NCI-H146 treated with DMSO at 0.1 percent for 48 hours (cell line): ENCODE results near the gene FCGBP.

Experiments used
- DNase-seq: peaks from one replicate; lab custom pipeline; 2025; ENCODE audit not compliant: unreplicated experiment; lab: John Stamatoyannopoulos, UW

FCGBP gene

DNA sequence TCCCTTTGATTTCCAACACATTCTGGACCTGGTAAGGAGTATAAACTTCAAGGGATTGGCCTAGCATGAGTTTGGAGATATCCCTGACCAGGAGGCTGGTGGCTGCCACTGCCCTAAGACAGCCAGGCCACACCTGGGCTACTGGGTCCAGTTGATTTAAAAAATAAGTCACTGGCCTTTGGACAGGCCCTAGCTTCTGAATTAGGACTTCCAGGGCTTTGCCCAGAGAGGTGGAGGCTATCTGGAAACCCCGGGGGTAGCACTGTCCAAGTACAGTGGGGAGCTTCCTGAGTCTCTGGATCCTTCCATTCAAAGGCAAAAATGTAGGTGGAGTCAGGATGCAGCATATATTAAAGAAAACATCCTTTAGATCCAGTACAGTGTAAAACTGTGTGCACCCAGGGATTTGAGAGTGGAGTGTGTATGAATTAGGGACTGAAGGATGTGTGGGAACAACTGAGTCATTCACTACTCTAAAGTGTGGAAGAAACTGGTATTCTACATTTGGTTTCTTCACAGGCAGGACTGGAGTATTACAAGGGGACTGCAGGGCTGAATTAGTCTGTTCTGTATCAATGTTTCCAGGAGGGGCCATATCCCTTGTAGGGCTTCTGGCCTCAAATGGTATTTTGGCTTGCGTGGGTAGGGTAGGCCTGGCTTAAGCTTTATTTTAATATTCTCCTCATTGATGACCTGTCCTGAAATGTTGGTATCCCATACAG lies 14.8 kb upstream of the FCGBP start:
- no peak for DNase-seq

GRCh38 chr19:39946532-39946931 lies 12.1 kb upstream of the FCGBP start:
- no peak for DNase-seq

GRCh38 chr19:39943586-39943985 lies 9.2 kb upstream of the FCGBP start:
- no peak for DNase-seq

GRCh38 chr19:39942366-39942730 lies 7.9 kb upstream of the FCGBP start:
- no peak for DNase-seq

GRCh38 chr19:39941615-39942365 lies 7.4 kb upstream of the FCGBP start:
- no peak for DNase-seq

DNA sequence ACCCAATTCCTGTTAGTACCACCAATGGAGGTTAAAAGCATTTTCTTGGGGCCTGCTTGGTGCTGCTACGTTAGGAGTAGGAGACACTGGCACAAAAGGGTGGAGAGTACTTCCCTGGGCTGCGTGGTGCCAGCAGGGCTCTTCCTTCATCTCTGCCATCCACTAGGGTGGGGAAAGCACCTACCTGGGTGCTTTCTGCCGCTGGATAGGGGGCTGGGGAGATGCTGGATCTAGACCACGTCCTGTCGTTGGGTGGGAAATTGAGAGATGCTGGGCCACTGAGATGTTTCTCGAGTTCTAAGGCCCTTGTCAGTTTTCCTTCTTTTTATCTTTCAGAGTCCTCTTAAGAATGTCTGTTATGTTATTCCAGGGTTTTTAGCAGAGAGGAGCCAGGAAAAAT lies 6.7 kb upstream of the FCGBP start:
- no peak for DNase-seq

GRCh38 chr19:39940221-39940833 lies 5.9 kb upstream of the FCGBP start:
- DNase-seq = no peak

DNA sequence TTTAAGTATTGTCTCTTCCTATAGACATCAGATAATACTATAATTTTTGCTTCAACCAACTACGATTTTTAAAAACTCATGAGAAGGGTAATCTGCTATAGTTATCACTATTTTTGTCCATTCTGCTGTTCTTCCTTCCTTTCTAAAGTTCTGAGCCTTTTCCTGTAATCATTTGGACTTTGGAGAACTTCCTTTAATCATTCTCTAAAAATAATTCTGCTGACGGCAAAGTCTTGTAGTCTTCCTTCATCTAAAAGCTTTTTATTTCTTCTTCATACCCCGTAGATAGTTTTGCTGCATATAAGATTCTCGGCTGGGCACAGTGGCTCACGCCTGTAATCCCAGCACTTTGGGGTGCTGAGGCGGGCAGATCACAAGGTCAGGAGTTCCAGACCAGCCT lies 5.1 kb upstream of the FCGBP start:
- DNase-seq = no peak

GRCh38 chr19:39937787-39938186 lies 3.4 kb upstream of the FCGBP start:
- DNase-seq = no peak

DNA sequence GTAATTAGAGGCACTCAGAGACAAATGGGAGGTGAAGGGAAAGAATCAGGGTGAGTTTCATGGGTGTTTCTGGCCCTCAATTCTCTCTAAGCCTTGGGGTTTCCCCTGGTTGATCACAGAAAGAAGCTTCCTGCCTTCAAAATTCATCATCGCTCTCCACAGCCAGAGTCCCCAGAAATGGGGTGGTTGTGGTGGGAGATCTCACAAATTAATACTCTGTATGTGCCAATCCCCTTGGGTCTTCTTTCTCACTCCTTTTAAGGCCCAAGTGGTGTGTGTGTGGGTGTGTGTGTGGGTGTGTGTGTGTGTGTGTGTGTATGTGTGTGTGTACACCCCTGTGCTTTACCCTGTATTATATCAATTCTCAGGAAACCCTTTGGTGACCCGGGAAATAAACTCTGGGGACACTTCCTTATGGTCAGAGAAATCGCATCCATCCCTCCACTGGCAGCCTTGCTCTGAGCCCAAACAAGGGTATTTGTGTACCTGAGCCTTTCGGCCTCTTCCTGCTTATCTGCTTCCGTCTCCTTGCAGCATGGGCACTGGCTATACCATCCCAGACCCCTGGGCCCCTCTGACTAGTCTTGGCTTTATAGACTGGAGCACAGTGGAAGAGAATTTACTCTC lies 2.8 kb upstream of the FCGBP start:
- DNase-seq = no peak

GRCh38 chr19:39936622-39937021 lies 2.2 kb upstream of the FCGBP start:
- DNase-seq = no peak

DNA sequence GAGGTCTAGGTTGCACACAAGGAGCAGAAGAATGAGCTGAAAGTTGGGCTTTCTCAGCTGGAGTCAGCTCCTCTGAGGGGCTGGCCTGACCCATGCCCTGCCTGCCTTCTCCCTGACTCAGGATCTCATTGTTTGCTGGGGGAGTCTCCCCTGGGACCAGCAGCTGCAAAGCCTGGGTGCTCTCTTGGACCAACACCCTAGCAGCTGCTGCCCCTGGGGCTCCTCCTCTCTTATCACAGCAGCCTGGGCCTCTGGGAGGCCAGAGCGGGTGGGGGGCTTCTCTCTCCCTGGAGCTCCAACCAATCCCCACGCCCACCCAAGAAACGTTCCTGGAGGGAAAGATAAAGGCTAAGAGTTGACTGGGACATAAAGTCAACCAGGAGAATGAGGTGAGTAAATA lies 1.6 kb upstream of the FCGBP start:
- DNase-seq = no peak

- DNase-seq = no peak
Observed at GRCh38 chr19:39935364-39935661, 879 bp upstream of the FCGBP start.

GRCh38 chr19:39929750-39930149 lies 4.7 kb downstream of the FCGBP start:
- no peak for DNase-seq

DNA sequence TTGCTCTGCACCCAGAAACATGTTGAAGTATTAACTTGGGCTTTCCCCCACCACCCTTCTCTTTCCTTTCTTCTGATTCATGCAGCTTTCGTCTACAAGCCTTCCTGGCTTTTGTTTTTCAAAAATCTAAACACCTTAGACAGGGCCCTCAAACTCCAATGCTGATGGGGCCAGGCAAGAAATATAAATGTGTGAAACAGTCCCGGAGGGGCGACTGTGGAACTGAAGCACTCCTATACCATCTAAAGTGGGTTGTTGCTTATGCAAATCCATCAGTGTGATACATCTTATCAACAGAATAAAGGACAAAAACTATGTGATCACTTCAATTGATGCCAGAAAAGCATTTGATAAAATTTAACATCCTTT lies 6.1 kb downstream of the FCGBP start:
- no peak for DNase-seq

DNA sequence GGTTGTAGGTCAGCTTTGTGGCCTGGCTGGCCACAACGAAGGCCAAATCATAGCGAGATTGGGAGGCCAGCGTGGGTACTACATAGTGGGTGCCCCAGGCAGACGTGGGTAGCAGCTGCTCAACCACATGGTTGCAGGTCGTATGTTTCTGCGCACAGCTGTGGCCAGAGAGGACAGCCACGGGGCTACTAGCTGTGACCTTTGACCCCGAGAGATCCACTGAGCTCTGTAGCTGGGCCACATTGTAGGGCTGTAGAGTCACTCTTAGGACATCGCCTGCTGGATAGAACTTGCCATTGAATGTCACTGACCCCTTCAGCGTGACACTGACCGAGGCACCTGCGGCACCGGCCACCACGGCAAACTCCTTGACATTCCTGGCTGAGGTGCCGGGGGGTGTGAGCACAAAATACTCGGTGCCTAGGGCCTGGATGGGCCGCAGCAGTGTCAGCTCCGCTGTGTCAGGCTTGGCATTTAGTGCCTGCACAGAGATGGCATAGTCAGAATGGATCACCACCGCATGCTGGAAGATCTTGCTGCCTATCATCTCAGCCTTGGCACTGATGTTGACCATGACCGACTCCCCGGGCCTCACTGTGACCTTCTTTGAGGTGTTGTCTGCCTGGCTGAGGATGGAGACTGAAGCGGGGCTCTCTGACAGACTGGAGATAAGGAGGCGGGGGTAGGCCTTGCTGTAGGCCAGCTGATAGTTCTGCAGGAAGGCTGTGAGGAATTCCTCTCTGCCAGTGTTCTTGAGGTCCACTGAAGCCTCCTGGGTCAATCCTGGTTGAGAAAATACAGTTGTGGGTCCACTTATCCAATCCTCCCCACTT lies 6.7 kb downstream of the FCGBP start:
- DNase-seq = no peak

GRCh38 chr19:39927076-39927475 lies 7.4 kb downstream of the FCGBP start:
- DNase-seq = no peak

- no peak for DNase-seq
Observed at GRCh38 chr19:39926170-39926760, 8.2 kb downstream of the FCGBP start.

DNA sequence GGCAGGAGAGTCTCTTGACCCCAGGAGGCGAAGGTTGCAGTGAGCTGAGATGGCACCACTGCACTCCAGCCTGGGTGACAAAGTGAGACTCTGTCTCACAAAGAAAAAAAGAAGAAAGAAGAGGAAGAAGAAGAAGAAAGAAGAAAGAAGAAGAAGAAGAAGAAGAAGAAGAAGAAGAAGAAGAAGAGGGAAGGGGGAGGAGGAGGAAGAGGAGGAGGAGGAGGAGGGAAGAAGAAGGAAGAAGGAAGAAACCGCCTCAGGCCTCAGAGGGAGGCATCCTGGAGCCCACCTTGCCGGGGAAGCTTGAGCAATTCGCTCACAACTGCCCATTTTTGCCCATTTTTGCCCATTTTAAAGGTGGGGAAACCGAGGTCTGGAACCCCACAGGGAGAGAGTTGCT lies 9.5 kb downstream of the FCGBP start:
- DNase-seq = no peak

- no peak for DNase-seq
Observed at GRCh38 chr19:39924389-39924788, 10.0 kb downstream of the FCGBP start.

- no peak for DNase-seq
Observed at GRCh38 chr19:39923862-39924261, 10.6 kb downstream of the FCGBP start.
